ENCODE measurements around the gene TXNRD2. TPM values are rescaled to one million over a fixed set of nuclear protein-coding genes. Genes with fewer than 3 reads are reported as not detected.

TXNRD2 gene
- total RNA-seq, 1 donor from 2014 or later: 75.4 TPM

- DNase-seq (ENCODE audit: low read depth in 2 of 2): no peak
These were observed 75.0 kb downstream of the TXNRD2 start for GRCh38 chr22:19866665-19867009.

GRCh38 chr22:19865141-19865829 lies 76.3 kb downstream of the TXNRD2 start:
- no peak for DNase-seq (ENCODE audit: low read depth in 2 of 2)

DNA sequence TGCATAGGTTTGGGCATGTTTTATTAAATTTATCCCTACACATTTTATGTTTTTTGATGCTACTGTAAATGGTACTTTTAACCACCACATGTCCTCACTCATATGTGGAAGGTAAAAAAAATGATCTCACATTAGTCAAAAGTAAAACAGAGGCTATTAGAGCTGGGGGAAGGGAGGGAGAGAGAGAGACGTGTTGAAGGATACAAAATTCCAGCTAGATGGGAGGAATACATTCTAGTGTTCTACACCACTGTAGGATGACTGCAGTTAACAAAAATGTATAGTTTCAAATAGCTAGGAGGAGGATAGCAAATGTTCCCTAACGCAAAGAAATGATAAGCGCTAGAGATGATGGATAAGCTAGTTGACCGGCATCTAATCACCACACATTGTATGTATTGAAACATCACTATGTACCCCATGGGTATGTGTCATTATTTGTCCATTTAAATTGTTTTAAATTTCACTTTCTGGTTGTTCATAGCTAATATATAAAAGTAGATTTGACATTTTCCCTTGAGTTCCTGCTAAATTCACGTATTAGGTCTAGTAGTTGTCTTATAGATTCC lies 77.0 kb downstream of the TXNRD2 start:
- no peak for DNase-seq (ENCODE audit: low read depth in 2 of 2)

DNA sequence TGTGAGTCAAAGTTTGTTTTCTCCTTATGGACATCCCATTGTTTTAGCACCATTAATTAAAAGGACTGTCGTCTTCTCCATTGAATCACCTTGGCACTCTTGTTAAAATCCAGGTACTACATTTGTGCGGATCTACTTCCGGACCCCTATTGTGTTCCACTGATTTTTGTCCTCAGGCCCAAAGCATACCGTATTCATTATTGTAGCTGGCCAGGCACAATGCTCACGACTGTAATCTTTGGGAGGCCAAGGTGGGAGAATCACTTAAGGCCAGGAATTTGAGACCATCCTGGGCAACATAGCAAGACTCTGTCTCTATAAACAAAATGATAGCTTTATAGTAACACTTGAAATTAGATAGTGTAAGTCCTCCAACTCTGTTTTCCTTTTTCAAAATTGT lies 78.0 kb downstream of the TXNRD2 start:
- DNase-seq (ENCODE audit: low read depth in 2 of 2): no peak

DNA sequence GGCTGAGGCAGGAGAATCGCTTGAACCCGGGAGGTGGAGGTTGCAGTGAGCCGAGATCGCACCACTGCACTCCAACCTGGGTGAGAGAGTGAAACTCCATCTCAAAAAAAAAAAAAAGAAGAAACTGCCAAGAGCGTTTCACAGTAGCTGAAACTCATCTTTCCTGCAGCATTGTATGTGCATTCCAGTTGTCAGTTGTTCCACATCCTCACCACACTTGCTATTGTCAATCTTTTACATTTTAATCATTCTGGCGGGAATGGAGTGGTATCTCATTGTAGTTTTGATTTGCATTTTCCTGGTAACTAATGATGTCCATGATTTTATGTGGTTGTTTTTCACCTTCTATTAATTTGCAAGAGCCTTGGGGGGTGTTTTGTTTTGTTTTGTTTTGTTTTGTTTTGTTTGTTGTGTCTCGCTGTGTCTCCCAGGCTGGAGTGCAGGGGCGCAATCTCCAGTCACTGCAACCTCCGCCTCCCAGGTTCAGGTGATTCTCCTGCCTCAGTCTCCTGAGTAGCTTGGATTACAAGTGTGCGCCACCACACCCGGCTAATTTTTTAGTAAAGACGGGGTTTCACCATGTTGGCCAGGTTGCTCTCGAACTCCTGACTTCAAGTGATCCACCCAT lies 78.9 kb downstream of the TXNRD2 start:
- no peak for DNase-seq (ENCODE audit: low read depth in 2 of 2)

- DNase-seq (ENCODE audit: low read depth in 2 of 2): no peak
These were observed 81.6 kb downstream of the TXNRD2 start for GRCh38 chr22:19859861-19860510.

- no peak for DNase-seq (ENCODE audit: low read depth in 2 of 2)
These were observed 84.2 kb downstream of the TXNRD2 start for GRCh38 chr22:19857382-19857781.

DNA sequence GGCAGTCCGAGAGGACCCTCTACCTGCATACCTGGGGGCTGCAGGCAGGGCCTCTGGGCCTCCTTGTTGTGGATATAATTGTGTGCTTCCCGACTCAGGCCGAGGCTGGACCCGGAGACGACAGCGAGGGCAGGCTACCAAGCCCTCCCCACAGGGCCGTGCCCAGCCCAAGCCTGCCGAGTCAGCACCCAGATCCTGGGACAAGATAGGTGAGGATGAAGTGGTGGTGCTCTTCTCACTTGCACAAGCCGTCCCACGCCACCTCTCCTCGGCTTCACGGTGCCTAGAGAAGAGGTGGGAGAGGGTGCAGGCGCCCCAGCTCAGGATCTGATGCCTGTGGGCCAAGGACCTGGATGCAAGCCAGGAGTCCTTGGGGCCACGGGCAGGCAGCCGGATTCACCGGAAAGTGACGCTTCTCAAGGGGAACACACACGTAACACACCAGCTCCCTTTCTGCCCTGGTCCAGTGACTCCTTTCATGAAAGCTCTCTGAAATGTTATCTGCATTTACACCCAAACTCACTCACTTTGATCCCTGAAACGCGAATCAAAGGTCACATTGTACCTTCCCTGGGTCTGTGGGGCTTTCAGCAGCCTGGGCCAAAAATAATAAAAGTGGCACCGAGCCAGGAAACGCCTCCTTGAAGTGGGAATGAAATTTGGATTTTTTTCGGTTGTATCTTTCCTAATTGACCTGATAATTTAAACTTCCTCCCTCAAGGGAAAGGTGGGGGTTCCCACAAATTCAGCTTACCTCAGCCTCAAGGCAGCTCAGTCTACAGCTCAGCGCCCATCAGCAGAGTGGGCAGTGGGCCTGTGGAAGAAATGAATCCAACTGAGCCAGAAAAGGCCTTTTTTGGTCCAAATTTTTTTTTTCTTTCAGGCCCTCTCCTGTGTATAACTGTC lies 85.9 kb downstream of the TXNRD2 start:
- peak; percentile 34 to 76 for DNase-seq (ENCODE audit: low read depth in 2 of 2)

DNA sequence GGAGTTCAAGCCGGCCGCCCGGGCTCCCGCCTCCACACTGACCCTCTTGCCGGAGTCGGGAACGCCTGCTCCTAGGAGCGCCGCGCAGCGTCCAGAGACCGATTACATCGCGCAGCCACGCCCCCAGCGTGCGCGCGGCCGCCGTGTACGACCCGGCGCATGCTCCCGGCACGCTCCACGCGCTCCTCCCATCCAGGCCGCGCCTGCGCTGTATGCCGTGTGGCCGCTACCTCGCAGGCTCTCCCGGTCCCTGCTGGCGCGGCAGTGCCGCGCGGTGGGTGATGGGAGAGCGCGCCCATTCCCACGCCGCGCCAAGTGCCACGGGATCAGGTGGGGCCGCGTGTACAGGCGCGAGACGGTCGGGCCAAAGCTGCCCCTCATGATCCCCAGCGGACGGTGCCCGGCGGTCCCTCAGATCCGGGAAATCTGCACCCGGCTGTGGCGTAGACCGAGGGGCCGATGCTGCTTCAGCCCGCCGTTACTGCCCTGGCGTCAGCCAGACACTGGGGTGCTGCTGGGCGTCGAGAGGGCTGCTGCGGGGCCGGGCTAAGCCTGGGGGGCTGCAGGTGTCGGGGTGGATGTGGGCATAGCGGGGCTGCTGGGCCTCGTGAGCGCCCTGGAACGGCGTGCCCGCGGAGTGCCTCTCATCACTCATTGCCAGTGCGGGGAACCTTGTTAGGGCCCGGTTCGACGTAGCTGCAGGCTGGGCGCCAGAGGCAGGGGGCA lies 86.7 kb downstream of the TXNRD2 start, which contains the start of the genes GNB1L and RTL10:
Gene GNB1L (minus strand): TSS at position 97 of the 726 bp plus-strand sequence. CDS start 33,519 bp downstream, outside the sequence.
Gene RTL10 (minus strand): TSS at position 97 of the 726 bp plus-strand sequence. CDS start 2,613 bp downstream, outside the sequence.
- DNase-seq (ENCODE audit: low read depth in 2 of 2): peak; percentile 88 to 98

DNA sequence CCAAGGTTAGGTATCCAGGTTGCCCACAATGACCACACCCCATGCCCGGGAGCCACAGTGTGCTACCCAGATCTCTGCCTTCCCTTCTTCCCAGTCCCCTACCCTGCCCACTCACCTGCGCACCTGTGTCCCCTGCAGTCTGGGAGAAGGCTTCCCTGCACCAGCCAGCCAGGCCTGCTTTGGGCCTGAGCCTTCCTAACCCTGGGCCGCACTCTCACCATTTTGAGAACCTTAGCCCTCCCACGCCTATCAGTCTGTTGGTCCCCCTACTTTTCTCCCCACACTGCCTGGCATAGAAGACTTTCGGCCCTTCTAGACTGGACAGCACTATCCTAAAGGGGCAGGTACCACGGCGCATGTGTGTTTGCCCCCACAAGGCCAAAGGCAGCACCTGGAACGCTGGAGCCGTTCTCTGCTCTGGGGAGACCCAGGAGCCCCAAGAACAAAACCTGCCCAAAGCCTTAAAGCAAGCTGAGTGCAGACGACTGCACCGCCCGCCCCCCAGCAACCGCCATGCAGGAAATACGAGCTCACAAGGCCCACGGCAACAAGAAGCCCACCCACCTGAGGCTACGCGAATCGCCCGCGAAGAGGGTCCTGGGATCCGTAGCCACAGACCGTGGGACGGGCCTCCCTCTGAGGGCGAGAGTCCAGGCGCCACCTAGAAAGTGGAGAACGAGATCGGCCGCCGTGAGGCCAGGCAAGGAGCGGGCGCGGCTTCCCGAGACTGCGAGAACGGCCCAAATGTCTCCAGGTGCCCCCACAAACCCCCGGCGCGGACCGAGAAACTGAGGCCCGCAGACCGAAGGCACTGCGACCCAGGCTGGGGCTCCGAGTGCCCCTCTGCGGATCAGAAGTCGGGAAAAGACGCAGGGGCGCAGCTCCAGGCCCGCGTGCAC lies 87.5 kb downstream of the TXNRD2 start:
- DNase-seq (ENCODE audit: low read depth in 2 of 2): no peak

DNA sequence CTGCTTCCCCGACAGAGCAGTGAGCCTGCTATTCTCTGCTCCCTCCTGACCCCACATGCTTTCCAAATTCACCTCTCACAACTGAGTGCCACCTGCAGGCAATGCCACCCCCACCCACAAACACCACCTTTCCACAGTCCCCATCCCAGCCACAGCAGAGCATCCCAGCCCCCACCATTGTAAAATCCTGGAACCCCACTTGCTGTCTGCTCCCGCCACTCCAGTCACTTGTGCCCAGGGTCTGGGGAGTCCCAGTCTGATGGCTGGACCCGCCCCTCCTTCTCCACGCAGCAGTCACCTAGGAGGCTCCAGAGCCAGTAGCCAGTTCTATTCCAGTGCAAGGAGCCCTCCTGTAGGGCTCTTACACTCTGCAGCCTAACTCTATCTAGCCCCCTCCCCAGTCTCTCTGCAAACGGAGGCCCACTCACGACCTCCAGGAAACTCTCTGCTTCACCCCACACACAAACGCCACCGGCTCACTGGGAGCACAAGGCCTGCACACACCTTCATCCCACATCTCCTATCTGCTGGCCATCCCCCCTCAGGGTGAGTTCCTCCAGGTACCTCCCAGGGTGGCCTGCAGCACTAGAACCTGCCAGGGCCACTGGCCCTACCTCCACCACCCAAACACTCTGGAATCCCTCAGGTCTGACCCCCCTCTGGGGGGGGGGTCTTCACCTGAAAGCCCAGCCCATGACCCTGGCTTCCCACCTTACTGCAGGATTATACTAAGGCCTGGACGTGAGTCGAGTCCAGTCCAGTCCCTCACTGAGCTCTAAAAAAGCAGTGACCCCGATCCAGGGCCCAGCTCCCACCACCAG lies 88.3 kb downstream of the TXNRD2 start:
- no peak for DNase-seq (ENCODE audit: low read depth in 2 of 2)

- no peak for DNase-seq (ENCODE audit: low read depth in 2 of 2)
These were observed 89.3 kb downstream of the TXNRD2 start for GRCh38 chr22:19852177-19852781.

GRCh38 chr22:19851291-19852176 lies 90.1 kb downstream of the TXNRD2 start:
- no peak for DNase-seq (ENCODE audit: low read depth in 2 of 2)

DNA sequence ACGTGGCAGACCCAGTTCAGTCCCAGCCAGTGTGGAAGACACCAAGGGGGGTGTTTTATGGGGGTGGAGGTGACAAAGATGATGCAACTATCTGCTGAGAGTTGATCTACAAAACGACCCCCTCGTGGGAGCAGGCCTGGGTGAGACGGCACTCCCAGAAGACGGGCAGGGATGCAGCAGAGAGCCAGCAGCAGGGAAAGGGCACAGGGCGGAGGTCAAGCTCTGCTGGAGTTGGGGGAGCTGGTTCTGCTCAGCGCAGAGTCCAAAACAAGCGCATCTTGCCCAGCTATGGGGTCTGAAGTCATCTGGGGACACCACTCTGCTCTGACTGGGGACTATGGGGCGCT lies 90.9 kb downstream of the TXNRD2 start:
- no peak for DNase-seq (ENCODE audit: low read depth in 2 of 2)

GRCh38 chr22:19849835-19850762 lies 91.5 kb downstream of the TXNRD2 start:
- no peak for DNase-seq (ENCODE audit: low read depth in 2 of 2)
